NCI-H2227 (cell line): Measurements from ENCODE around the gene EEF2.

ENCODE experiments used
- DNase-seq: peaks from one replicate; lab custom pipeline; 2025; ENCODE audit not compliant: unreplicated experiment; lab: John Stamatoyannopoulos, UW

Gene EEF2

DNA sequence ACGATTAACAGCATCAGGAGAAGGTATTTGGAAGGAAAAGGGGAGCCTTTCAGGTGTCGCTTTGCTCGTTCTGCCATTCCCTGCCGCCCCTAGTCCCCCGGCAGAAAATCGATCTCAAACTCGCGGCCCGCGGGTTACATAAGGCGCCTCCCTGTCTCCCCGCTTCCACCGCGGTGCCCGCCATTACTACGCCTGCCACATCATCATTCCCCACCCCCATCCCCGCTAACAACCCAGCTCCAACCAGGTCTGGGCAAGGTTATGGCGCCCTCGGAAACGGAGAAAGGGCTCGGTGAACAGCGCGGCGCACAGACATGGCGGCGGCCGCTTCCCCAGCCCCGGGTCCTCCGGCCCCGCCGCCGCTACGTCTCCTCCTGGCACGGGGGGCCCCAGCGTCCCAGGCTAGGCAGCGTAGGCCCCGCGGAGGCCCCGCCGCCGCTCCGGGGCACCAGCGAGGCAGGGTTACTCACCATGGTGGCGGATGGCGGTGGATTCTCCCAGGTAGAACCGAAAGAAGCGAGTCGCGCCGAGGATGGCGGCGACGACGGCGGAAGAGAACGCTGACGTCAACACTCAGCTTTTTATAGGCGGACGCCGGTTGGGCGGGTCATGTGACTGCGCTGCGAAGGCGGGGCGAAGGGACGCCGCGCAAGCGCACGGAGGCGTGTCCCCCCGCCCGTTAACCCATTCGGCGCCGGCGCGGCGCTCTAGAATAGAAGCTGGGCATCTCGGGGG is at the start of gene EEF2:
Gene EEF2 (minus strand): TSS at position 556 of the 735 bp plus-strand sequence. CDS start 83 bp downstream, at position 473.
- DNase-seq: peak; percentile 94

- no peak for DNase-seq
These were observed 49.1 kb upstream of the EEF2 start for GRCh38 chr19:4034048-4035017.

- no peak for DNase-seq
These were observed 48.0 kb upstream of the EEF2 start for GRCh38 chr19:4033028-4033956.

DNA sequence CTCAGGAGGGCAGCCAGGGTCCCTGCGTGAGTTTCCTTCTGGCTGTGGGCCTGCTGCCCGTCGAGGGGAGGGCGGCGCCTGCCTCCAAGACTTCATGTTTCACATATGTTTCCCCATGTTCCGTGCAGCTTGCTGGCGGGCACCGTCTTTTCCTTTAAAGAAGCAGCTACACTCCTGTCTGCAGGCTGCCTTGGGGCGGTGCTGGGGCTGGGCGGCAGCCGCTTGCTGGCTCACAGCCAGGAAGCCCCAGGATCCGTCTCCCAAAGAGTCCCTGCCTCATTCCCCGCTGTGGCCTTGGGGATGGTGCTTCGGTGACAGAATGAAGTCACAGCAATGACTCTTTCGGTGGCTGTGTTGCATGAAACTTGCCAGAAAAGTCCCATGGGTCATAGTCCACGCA is 47.2 kb upstream of the EEF2 start:
- peak; percentile 9 for DNase-seq

- DNase-seq: no peak
These were observed 46.2 kb upstream of the EEF2 start for GRCh38 chr19:4031420-4031819.

DNA sequence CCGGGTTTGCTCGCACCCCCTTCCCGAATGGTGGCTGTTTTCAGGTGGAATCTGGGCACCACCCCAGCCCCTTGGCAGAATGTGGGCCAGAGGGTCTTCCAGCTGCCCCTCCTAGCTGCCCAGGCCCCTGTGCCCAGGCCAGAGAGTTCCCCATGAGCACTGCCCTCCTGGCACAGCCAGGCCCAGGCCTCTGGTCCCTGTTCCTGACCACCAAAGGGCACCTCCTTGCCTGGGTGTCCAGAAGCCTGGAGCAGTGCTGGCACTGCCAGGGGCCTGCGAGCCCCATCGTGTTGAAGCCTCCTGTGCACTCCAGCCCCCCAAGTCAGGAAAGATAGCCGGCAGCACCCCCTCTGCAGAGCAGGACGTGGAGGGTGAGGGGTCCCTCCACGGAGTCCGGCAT is 45.7 kb upstream of the EEF2 start:
- DNase-seq: no peak

GRCh38 chr19:4030552-4030951 is 45.3 kb upstream of the EEF2 start:
- DNase-seq: no peak

DNA sequence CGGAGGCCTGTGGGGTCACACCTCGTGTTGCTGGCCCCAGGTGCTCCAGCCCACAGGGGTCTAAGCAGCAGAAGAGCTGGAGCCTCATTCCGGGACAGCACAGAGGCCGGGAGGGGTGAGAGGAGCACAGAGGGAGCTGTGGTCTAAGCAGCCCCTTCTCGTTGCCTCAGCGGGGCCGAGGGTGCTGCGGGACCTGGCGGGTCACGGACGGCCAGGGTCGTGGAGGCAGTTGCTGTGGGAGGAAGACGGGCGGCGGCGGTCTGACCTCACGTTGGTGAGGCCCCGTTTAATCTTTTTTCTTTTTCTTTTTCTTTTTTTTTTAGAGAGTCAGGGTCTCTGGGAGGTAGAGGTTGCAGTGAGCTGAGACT is 44.0 kb upstream of the EEF2 start:
- DNase-seq: no peak

GRCh38 chr19:4028334-4029246 is 43.3 kb upstream of the EEF2 start:
- no peak for DNase-seq

GRCh38 chr19:4027146-4027545 is 41.9 kb upstream of the EEF2 start:
- no peak for DNase-seq

GRCh38 chr19:4025317-4025716 is 40.1 kb upstream of the EEF2 start:
- no peak for DNase-seq

DNA sequence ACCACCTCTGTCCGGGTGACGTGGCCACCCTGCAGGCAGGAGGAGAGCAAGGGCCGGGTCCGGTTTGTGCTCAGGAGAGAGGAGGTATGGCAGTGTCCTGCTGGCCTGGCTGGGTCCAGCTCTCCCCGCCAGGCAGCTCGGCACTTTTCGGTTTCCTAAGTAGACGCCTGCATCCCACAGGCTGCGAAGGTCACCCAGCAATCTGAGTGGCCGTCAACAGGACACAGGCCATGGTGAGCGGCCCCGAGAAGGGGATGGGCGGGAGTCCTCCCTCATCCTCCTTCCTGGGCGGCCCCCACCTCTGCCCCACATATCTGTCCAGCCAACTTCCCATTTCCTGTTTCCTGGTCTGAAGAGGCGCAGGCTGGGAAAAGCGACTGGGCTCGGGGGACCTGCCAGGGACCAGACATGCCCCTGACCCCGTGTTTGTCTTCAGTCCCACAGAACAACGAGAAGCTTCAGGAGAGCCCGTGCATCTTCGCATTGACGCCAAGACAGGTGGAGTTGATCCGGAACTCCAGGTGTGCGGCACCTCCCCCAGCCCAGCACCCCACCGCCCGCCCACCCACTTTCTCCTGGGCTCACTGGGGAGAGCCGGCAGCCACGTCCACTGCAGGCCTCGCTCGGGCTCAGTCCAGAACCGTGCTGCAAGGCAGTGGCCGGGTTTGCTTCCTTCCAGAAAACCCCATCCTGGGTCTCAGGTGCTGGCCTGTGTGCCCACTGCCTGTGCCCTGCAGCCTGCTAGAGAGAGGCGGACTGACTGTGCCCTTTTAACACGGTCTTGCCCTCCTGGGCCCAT is 38.5 kb upstream of the EEF2 start:
- no peak for DNase-seq

GRCh38 chr19:4019578-4019977 is 34.3 kb upstream of the EEF2 start:
- no peak for DNase-seq

DNA sequence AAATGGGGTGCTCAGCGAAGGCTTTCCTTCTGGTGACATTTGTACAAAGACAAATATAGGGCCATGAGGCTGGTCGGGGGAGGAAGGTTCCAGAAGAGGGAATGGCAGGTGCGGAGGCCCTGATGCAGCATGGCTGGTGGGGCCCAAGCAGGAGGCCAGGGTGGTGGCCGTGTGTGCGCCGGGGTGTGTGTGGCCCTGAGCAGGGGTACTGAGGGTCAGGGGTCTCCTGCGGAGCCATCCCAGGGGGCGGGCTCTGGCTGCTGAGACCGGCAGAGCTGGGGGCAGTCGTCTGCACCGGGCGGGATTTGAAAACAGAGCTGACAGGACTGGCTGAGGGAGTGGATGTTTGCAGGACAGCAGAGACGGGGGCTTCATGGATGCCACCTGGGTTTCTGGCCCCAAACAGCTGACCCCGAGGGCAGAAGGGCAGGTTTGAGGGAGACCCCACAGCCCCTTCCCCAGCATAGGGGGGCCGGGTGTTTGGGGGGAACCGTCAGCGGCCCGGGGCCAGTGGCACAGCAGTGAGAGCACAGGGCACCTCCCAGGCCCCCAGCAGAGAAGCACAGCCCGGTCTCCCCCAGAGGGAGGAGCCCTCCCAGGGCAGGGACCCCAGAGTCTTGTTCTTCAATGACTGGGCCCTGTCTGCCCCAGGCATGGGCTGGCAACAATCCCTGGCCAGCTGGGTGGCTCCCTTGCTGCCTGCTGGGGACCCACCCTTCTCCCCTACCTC is 33.7 kb upstream of the EEF2 start:
- DNase-seq: no peak

- DNase-seq: peak; percentile 48
These were observed 32.9 kb upstream of the EEF2 start for GRCh38 chr19:4018140-4018613.

GRCh38 chr19:4016903-4017638 is 31.8 kb upstream of the EEF2 start:
- no peak for DNase-seq

GRCh38 chr19:4016486-4016885 is 31.2 kb upstream of the EEF2 start:
- no peak for DNase-seq
